IMR-90 (cell line): ENCODE results near the gene EPHA10. TPM values are rescaled to one million over a fixed set of nuclear protein-coding genes. Genes with fewer than 3 reads are reported as not detected.

Experiments used
- ATAC-seq: fragments of 200-7000 bp; cut with Tn5 transposase; 2 replicates; pipeline ENCODE4 v1.9.1; 2020; ENCODE audit warnings: low read depth, mild to moderate bottlenecking, moderate library complexity
- BruUV-seq: library from RNA; stranded (reverse); fragments of 400-500 nt; replicated peaks from 2 replicates; lab custom pipeline; 2021; lab: Mats Ljungman, UMichigan
- CTCF ChIA-PET: fragments of 300-600 bp; formaldehyde crosslinking; extraction: SDS; loops from one replicate; lab custom pipeline; 2021; ENCODE audit warnings: antibody characterized with exemption; lab: Yijun Ruan, JAX
- POLR2A ChIA-PET: fragments of 300-600 bp; sonication (Branson Sonifier 250); formaldehyde crosslinking; loops from one replicate; lab custom pipeline; 2022; ENCODE audit warnings: antibody characterized with exemption; ENCODE audit not compliant: unreplicated experiment; lab: Charles Lee
- DNase-seq: peaks from one replicate; pipeline ENCODE4 v3.0.0; 2013
- H2AFZ ChIP-seq: replicated peaks from 2 replicates; pipeline ENCODE3; 2013; ENCODE audit warnings: low read length, mild to moderate bottlenecking; ENCODE audit not compliant: poor library complexity
- H2AK5ac ChIP-seq: 2 replicates; pipeline ENCODE4 v1.6.1; 2013; ENCODE audit warnings: low read depth, low read length, inconsistent platforms
- H2AK9ac ChIP-seq: replicated peaks from 2 replicates; pipeline ENCODE3; 2013; ENCODE audit warnings: mild to moderate bottlenecking, low read depth, low read length, moderate library complexity; ENCODE audit not compliant: poor library complexity
- H2BK120ac ChIP-seq: 2 replicates; pipeline ENCODE4 v1.6.1; 2013; ENCODE audit warnings: low read depth, low read length, inconsistent platforms
- H2BK15ac ChIP-seq: 3 replicates; pipeline ENCODE4 v1.6.1; 2013; ENCODE audit warnings: low read depth, low read length, inconsistent platforms
- H2BK20ac ChIP-seq: 2 replicates; pipeline ENCODE4 v1.6.1; 2013; ENCODE audit warnings: low read depth, mild to moderate bottlenecking, inconsistent platforms, low read length, moderate library complexity
- H2BK5ac ChIP-seq: 2 replicates; pipeline ENCODE4 v1.6.1; 2013; ENCODE audit warnings: mild to moderate bottlenecking, low read depth, low read length, inconsistent platforms; ENCODE audit not compliant: poor library complexity, severe bottlenecking
- H3K14ac ChIP-seq: replicated peaks from 2 replicates; pipeline ENCODE4 v1.6.1; 2013; ENCODE audit warnings: low read depth, low read length, inconsistent platforms
- H3K18ac ChIP-seq: 2 replicates; pipeline ENCODE4 v1.6.1; 2013; ENCODE audit warnings: low read depth, low read length, control low read depth
- H3K23ac ChIP-seq: 2 replicates; pipeline ENCODE4 v1.6.1; 2013; ENCODE audit warnings: low read depth, low read length, inconsistent platforms
- H3K27ac ChIP-seq: 2 replicates; pipeline ENCODE4 v1.5.1; 2013; ENCODE audit warnings: mild to moderate bottlenecking, control low read depth, low read length; ENCODE audit not compliant: insufficient read depth
- H3K27me3 ChIP-seq: 2 replicates; pipeline ENCODE4 v1.6.1; 2013; ENCODE audit warnings: low read length; ENCODE audit not compliant: control insufficient read depth, insufficient read depth
- H3K36me3 ChIP-seq: 2 replicates; pipeline ENCODE4 v1.6.1; 2013; ENCODE audit warnings: low read length, mixed read lengths; ENCODE audit not compliant: control insufficient read depth, insufficient read depth
- H3K4ac ChIP-seq: 2 replicates; pipeline ENCODE4 v1.6.1; 2013; ENCODE audit warnings: low read depth, low read length, inconsistent platforms
- H3K4me1 ChIP-seq: 2 replicates; pipeline ENCODE4 v1.6.1; 2013; ENCODE audit warnings: low read length, mixed read lengths; ENCODE audit not compliant: control insufficient read depth, insufficient read depth
- H3K4me2 ChIP-seq: 2 replicates; pipeline ENCODE4 v1.6.1; 2013; ENCODE audit warnings: low read depth, mild to moderate bottlenecking, control low read depth, low read length, moderate library complexity
- H3K4me3 ChIP-seq: 2 replicates; pipeline ENCODE4 v1.5.1; 2013; ENCODE audit warnings: low read depth, mild to moderate bottlenecking, control low read depth, low read length, moderate library complexity; ENCODE audit not compliant: insufficient read depth
- H3K56ac ChIP-seq: 2 replicates; pipeline ENCODE4 v1.6.1; 2013; ENCODE audit warnings: low read length, inconsistent platforms; ENCODE audit not compliant: insufficient read depth; ENCODE audit errors: extremely low read depth
- H3K79me1 ChIP-seq, 2 experiments: 2 replicates each; pipeline ENCODE4 v1.6.1; 2013; ENCODE audit warnings: low read length in 2 of 2, inconsistent platforms in 1 of 2, low read depth in 1 of 2
- H3K9ac ChIP-seq: 2 replicates; pipeline ENCODE4 v1.6.1; 2013; ENCODE audit warnings: low read depth, low read length, control low read depth
- H3K9me1 ChIP-seq: 2 replicates; pipeline ENCODE4 v1.6.1; 2013; ENCODE audit warnings: low read length, inconsistent platforms; ENCODE audit not compliant: insufficient read depth
- H3K9me3 ChIP-seq: 2 replicates; pipeline ENCODE4 v1.6.1; 2013; ENCODE audit warnings: low read length; ENCODE audit not compliant: control insufficient read depth, insufficient read depth
- H4K20me1 ChIP-seq: 2 replicates; pipeline ENCODE4 v1.6.1; 2013; ENCODE audit warnings: low read length, inconsistent platforms; ENCODE audit not compliant: insufficient read depth
- H4K5ac ChIP-seq: 2 replicates; pipeline ENCODE4 v1.6.1; 2013; ENCODE audit warnings: mild to moderate bottlenecking, low read depth, low read length, control low read depth
- H4K8ac ChIP-seq, 2 experiments: 2 replicates each; pipeline ENCODE4 v1.6.1; 2013; ENCODE audit warnings: low read depth in 2 of 2, low read length in 2 of 2, control low read depth in 1 of 2, inconsistent platforms in 1 of 2
- H4K91ac ChIP-seq: 2 replicates; pipeline ENCODE4 v1.6.1; 2013; ENCODE audit warnings: low read depth, low read length, inconsistent platforms; ENCODE audit not compliant: insufficient read depth
- CEBPB ChIP-seq: IDR thresholded peaks from 2 replicates; pipeline ENCODE4 v1.6.1; 2012; ENCODE audit warnings: low read depth, low read length, improper control_type of control experiment
- NFE2L2 ChIP-seq: fragments of 150-350 bp; IDR thresholded peaks from 2 replicates; pipeline ENCODE4 v1.6.1; 2016; ENCODE audit warnings: low read depth, mild to moderate bottlenecking, low read length
- WGBS, 2 experiments: methylation state at CpG; one replicate each; pipeline versions ENCODE4 v1.1.5 to v1.1.7; 2013; ENCODE audit warnings: missing lambda C conversion rate in 2 of 2; ENCODE audit not compliant: insufficient read length in 1 of 2; ENCODE audit errors: extremely low coverage in 2 of 2; 5-methylcytosine and 5-hydroxymethylcytosine counted together
- dilution Hi-C: fragments of 300-500 bp; cut with HindIII; formaldehyde crosslinking; loops from one replicate; pipeline ENCODE4 v1.14.3; 2018; ENCODE audit warnings: low sequenced_read_pairs; ENCODE audit not compliant: unreplicated experiment
- in situ Hi-C: fragments of 300-500 bp; cut with MboI; formaldehyde crosslinking; loops from 3 replicates; pipeline ENCODE4 v1.14.3; 2019; ENCODE audit warnings: low sequenced_read_pairs, inconsistent platforms, mixed read lengths
- intact Hi-C: fragments of 100-400 bp; cut with micrococcal nuclease; formaldehyde crosslinking; loops from 2 replicates; pipeline ENCODE4 v1.10.0; 2022
- polyA plus RNA-seq, 3 experiments: library from polyadenylated mRNA; depleted of rRNA; stranded (reverse); fragments of >200 nt; gene quantifications; 2 replicates each; pipeline ENCODE4 v1.2.3, GENCODE V29; 2012; ENCODE audit warnings: low replicate concordance in 1 of 3
- total RNA-seq: library from RNA; depleted of rRNA; stranded (reverse); fragments of >200 nt; gene quantifications from 2 replicates; pipeline ENCODE4 v1.2.3, GENCODE V29; 2012

Gene EPHA10
- total and polyA plus RNA-seq, 2 of the 4 experiments (the other 2 are of a cell fraction), result not detected

DNA sequence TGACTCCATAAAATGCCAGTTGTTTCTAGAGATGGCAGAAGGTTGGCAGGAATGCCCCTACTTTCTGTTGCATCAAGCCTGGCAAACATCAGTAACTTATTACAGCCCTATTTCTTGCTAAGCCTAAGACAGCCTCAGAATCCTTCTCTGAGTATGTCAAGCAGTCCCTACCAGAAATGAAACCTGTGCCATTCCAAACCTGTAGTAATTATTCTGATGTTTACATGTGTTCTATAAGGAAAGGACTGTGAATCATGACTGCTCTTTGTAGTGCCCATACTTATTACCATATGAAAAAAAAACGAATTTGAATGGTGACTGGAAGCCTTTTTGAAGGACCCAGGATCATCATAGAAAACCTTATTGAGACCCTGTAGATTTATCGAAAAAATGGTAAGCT, 67.2 kb downstream of the EPHA10 start:
- peaks cover 13% of the 10 kb centered on the region for H3K36me3 ChIP-seq
- H2BK120ac ChIP-seq, result no peak overlapping the region
- no TSS peak for BruUV-seq
- WGBS, 2 experiments, result 100% methylated on average over 1 of the region's 2 CpGs; no CpG with 5 or more reads in 1 of the 2 experiments
- H3K9me3 ChIP-seq, result no peaks in the 10 kb centered on the region
- no peaks in the 10 kb centered on the region for H4K20me1 ChIP-seq
- H2BK20ac ChIP-seq, result no peak overlapping the region
- H3K4me3 ChIP-seq, result no peak overlapping the region
- in situ Hi-C loops (no loop called here), intact Hi-C loops (no loop called here), dilution Hi-C loops (no loop called here)
- no peak overlapping the region for H2AFZ ChIP-seq
- no peaks in the 10 kb centered on the region for H3K9me1 ChIP-seq
- H3K4me1 ChIP-seq, result no peaks in the 10 kb centered on the region
- no peak overlapping the region for H3K23ac ChIP-seq
- H3K4ac ChIP-seq, result no peak overlapping the region
- TF ChIP-seq CEBPB, result no peak
- TF ChIP-seq NFE2L2, result no peak
- ChIA-PET CTCF (no interaction called here), POLR2A (no interaction called here)
- no peak overlapping the region for H3K14ac ChIP-seq
- no peak overlapping the region for H4K8ac ChIP-seq
- peaks cover 18 to 23% of the 10 kb centered on the region in 2 experiments for H3K79me1 ChIP-seq
- H4K91ac ChIP-seq, result no peak overlapping the region
- ATAC-seq (no peak), DNase-seq (no peak)
- H3K27me3 ChIP-seq, result no peaks in the 10 kb centered on the region
- no peak overlapping the region for H3K9ac ChIP-seq
- H2BK5ac ChIP-seq, result no peak overlapping the region
- no peak overlapping the region for H2AK5ac ChIP-seq
- no peak overlapping the region for H4K5ac ChIP-seq
- no peak overlapping the region for H2BK15ac ChIP-seq
- no peak overlapping the region for H2AK9ac ChIP-seq
- H3K27ac ChIP-seq, result no peak overlapping the region
- no peak overlapping the region for H3K18ac ChIP-seq
- no peak overlapping the region for H3K4me2 ChIP-seq
- H3K56ac ChIP-seq, result no peak overlapping the region
